ENCODE data around the gene WNT2B.

The WNT2B gene

DNA sequence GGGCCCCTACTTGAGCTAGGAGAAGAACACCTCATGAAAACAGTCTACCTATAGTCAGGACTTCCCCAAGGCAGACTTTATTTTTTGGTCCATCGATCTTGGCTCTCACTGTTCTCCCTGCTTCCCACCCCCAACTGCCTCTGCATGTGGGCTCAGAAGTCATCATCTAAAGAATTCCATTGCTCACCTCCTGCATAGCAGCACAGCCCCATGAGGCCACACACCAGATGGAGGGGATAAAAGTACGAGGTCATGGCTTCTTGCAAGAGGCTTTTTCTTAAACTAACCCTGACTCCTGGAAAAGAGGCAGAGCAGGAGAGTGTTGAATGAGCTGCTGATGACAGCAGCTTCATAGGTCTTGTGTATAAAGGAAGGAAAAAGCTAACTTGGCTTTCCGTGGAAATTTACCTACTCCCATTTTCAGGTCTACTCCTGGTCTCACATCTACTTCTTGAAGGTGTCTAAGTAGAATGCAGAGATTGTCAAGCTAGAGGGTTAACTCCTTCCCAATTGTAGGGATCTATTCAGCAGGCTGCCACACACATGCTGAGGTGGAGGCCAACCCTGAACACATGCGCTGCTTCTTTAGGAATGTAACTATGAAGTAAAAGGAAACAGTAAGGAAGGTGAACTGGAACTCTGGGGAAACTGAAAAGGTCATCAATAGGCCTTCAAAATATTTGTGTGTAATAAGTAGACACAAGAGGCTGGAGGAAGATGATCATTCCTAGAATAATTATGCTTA, 18.7 kb downstream of the WNT2B start:
- TF ChIP-seq POLR2A (IDR thresholded peaks at IDR 0.05; ENCODE audit: low read length) (no peak), GATA1 (IDR thresholded peaks at IDR 0.05; ENCODE audit: low read depth, low read length) (no peak)
- DNase-seq = no peak

DNA sequence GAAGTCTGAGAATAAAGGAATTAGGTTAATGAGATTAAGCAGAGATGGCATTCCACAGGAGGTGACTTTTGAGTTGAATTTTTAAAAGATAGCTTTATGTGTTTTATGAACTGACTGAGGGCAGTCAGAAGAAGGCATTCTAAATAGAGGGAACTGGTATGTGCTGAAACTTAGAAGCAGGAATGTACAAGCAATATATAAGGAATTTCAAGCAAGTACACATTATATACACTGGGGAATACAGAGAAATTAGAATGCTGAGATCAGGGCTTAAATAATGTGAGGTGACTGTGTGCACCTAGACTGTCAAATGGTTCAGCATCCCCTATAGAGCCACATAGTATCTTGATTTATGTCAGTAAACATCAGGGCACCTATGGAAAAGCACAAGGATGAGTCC, 19.3 kb downstream of the WNT2B start:
- TF ChIP-seq GATA1 (IDR thresholded peaks at IDR 0.05; ENCODE audit: low read depth, low read length) (no peak), POLR2A (IDR thresholded peaks at IDR 0.05; ENCODE audit: low read length) (no peak)
- DNase-seq = no peak

GRCh38 chr1:112529301-112529700, 20.5 kb downstream of the WNT2B start:
- TF ChIP-seq GATA1 (IDR thresholded peaks at IDR 0.05; ENCODE audit: low read depth, low read length) (no peak), POLR2A (IDR thresholded peaks at IDR 0.05; ENCODE audit: low read length) (no peak)
- DNase-seq = no peak

DNA sequence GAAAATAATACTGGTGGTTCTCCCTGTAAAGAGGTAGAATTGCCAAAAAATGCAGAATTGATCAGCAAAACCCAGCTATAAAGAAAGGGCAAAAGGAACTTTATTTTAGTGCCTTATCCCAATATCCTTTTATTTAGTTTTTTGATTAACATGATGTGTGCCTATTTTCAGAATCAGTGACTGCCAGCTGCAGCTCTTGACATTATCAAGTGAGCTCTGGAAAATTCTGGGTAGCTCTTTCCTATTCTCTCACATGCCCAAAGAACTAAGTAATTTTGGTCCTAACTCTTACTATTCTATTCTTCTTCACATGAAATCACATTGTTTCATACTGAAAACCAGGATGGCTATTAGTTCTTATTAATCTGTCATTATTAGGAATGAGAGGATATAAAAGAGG, 22.1 kb downstream of the WNT2B start:
- DNase-seq = no peak
- TF ChIP-seq POLR2A (IDR thresholded peaks at IDR 0.05; ENCODE audit: low read length) = no peak
- no peak for TF ChIP-seq GATA1 (IDR thresholded peaks at IDR 0.05; ENCODE audit: low read depth, low read length)

- DNase-seq = no peak
- TF ChIP-seq GATA1 (IDR thresholded peaks at IDR 0.05; ENCODE audit: low read depth, low read length) (no peak), POLR2A (IDR thresholded peaks at IDR 0.05; ENCODE audit: low read length) (no peak)
Observed at GRCh38 chr1:112532064-112532463, 23.3 kb downstream of the WNT2B start.

GRCh38 chr1:112533029-112533428, 24.3 kb downstream of the WNT2B start:
- DNase-seq = no peak

GRCh38 chr1:112536561-112536960, 27.8 kb downstream of the WNT2B start:
- DNase-seq = no peak
- TF ChIP-seq GATA1 (IDR thresholded peaks at IDR 0.05; ENCODE audit: low read depth, low read length) = no peak
- no peak for TF ChIP-seq POLR2A (IDR thresholded peaks at IDR 0.05; ENCODE audit: low read length)

More at GRCh38 chr1:112533029-112533428, 24.3 kb downstream of the WNT2B start:
- TF ChIP-seq POLR2A (IDR thresholded peaks at IDR 0.05; ENCODE audit: low read length) = no peak
- TF ChIP-seq GATA1 (IDR thresholded peaks at IDR 0.05; ENCODE audit: low read depth, low read length) = no peak

DNA sequence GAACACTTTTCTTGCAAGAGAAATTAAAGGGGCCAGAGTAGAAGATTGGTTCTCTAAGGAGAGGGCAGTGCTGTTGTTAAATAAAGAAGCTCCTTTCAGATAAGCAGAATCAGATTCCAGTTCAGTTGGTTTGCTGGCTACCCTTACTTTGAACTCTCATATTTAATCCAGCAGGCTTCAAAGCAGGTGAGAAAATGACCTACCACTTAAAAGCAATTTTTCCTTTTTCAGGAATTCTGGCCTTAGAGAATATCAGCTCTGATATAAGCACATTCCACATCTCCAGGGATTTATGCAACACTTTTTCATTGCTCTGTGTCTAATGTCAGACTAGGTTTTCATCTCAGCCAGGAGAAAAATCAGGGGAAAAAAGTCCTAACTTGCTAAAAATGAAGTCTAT, 28.7 kb downstream of the WNT2B start:
- no peak for TF ChIP-seq POLR2A (IDR thresholded peaks at IDR 0.05; ENCODE audit: low read length)
- no peak for TF ChIP-seq GATA1 (IDR thresholded peaks at IDR 0.05; ENCODE audit: low read depth, low read length)
- DNase-seq = no peak

DNA sequence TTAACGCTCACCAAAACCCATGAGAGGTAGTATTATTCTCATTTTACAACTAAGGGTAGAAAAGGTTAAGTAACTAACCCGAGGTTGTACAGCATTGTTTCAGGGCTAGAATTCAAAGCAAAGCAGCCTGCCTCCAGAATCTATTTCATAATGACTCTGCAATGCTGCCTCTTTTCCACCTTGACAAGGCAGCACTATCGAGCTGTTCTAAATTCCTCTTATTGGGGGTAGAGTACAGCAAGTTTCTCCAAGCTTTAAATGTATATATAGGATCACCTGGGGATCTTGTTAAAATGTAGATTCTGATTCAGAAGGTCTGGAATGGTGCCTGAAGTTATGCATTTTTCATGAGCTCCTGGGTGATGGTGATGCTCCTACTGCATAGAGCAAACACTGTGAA, 30.1 kb downstream of the WNT2B start:
- TF ChIP-seq POLR2A (IDR thresholded peaks at IDR 0.05; ENCODE audit: low read length) (no peak), GATA1 (IDR thresholded peaks at IDR 0.05; ENCODE audit: low read depth, low read length) (no peak)
- no peak for DNase-seq

GRCh38 chr1:112540226-112540794, 31.5 kb downstream of the WNT2B start:
- no peak for TF ChIP-seq GATA1 (IDR thresholded peaks at IDR 0.05; ENCODE audit: low read depth, low read length)
- no peak for TF ChIP-seq POLR2A (IDR thresholded peaks at IDR 0.05; ENCODE audit: low read length)
- no peak for DNase-seq

DNA sequence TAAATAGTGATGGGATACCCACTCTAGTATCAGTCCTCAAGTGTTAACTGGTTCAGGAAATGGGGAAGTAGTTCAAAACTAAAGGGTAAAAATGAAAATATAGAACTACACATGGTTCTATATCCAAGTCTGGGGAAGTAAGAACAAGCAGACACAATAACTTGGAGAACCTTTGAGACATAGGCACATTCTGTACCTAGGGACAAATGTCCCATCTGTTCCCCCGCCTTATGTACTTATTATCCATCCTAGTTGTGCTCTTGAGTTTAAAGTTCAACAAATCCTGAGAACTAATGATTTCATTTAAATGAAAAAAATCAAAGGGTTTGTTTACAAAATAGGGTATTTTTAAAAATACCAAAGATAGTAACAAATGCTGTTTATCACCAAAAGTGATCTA, 32.5 kb downstream of the WNT2B start:
- DNase-seq = no peak
- no peak for TF ChIP-seq GATA1 (IDR thresholded peaks at IDR 0.05; ENCODE audit: low read depth, low read length)
- TF ChIP-seq POLR2A (IDR thresholded peaks at IDR 0.05; ENCODE audit: low read length) = no peak

GRCh38 chr1:112542206-112542973, 33.6 kb downstream of the WNT2B start:
- no peak for TF ChIP-seq GATA1 (IDR thresholded peaks at IDR 0.05; ENCODE audit: low read depth, low read length)
- no peak for TF ChIP-seq POLR2A (IDR thresholded peaks at IDR 0.05; ENCODE audit: low read length)
- DNase-seq = no peak

GRCh38 chr1:112544011-112544688, 35.4 kb downstream of the WNT2B start:
- TF ChIP-seq POLR2A (IDR thresholded peaks at IDR 0.05; ENCODE audit: low read length) = no peak
- TF ChIP-seq GATA1 (IDR thresholded peaks at IDR 0.05; ENCODE audit: low read depth, low read length) = no peak
- peak in 1 of 2 experiments; percentile 5 for DNase-seq

DNA sequence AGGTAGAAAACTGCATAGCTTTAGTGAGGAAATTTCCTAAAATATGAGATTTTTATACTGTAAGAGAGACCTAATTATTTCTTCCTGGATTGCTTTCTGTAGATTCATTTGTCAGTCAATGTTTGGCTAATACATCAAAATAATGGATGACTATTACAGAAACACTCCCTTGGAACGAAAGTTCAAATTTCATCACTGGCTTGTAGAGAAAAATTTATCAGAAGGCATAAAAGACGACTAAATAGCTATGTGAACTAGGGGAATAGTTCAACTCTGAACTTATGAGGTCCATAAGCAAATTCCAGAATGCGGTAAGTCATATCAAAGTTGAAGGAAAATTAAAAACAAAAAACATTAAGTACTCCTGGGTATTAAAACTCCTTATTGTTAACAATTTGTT, 36.0 kb downstream of the WNT2B start:
- DNase-seq = no peak

More for the DNA sequence above, 36.0 kb downstream of the WNT2B start:
- TF ChIP-seq GATA1 (IDR thresholded peaks at IDR 0.05; ENCODE audit: low read depth, low read length) = no peak
- no peak for TF ChIP-seq POLR2A (IDR thresholded peaks at IDR 0.05; ENCODE audit: low read length)
